NCI-H526 treated with DMSO at 0.1 percent for 48 hours (cell line): ENCODE measurements around the gene CEP76.

ENCODE experiments used
- DNase-seq: peaks from one replicate; lab custom pipeline; 2025; lab: John Stamatoyannopoulos, UW

CEP76 gene

GRCh38 chr18:12702221-12703095 lies at the start of gene CEP76, which contains the start of gene PSMG2:
TSS of gene CEP76 (minus strand) at chr18:12702723. CDS start at chr18:12702548, 175 bp downstream.
TSS of gene PSMG2 (plus strand) at chr18:12703042. CDS start at chr18:12703108, 66 bp downstream.
- peak; percentile 54 for DNase-seq

GRCh38 chr18:12751891-12752290 lies 49.4 kb upstream of the CEP76 start:
- DNase-seq: no peak

- DNase-seq: no peak
Observed at GRCh38 chr18:12751503-12751884, 49.0 kb upstream of the CEP76 start.

GRCh38 chr18:12750715-12751502 lies 48.4 kb upstream of the CEP76 start:
- DNase-seq: no peak

GRCh38 chr18:12750076-12750714 lies 47.7 kb upstream of the CEP76 start:
- DNase-seq: no peak

GRCh38 chr18:12749121-12749520 lies 46.6 kb upstream of the CEP76 start:
- no peak for DNase-seq

GRCh38 chr18:12748671-12749070 lies 46.1 kb upstream of the CEP76 start:
- no peak for DNase-seq

GRCh38 chr18:12747530-12748315 lies 45.2 kb upstream of the CEP76 start:
- DNase-seq: no peak

GRCh38 chr18:12745095-12745795 lies 42.7 kb upstream of the CEP76 start:
- DNase-seq: peak; percentile 81

- peak; percentile 21 for DNase-seq
Observed at GRCh38 chr18:12744103-12744502, 41.6 kb upstream of the CEP76 start.

- DNase-seq: no peak
Observed at GRCh38 chr18:12742453-12742852, 39.9 kb upstream of the CEP76 start.

- no peak for DNase-seq
Observed at GRCh38 chr18:12741351-12741750, 38.8 kb upstream of the CEP76 start.

GRCh38 chr18:12737243-12737902 lies 34.9 kb upstream of the CEP76 start:
- no peak for DNase-seq

- DNase-seq: peak; percentile 15
Observed at GRCh38 chr18:12726774-12727550, 24.4 kb upstream of the CEP76 start.

GRCh38 chr18:12726331-12726730 lies 23.8 kb upstream of the CEP76 start:
- DNase-seq: no peak

- no peak for DNase-seq
Observed at GRCh38 chr18:12722731-12723130, 20.2 kb upstream of the CEP76 start.

GRCh38 chr18:12721495-12722275 lies 19.2 kb upstream of the CEP76 start:
- DNase-seq: no peak

- DNase-seq: no peak
Observed at GRCh38 chr18:12711446-12711845, 8.9 kb upstream of the CEP76 start.

GRCh38 chr18:12703664-12704063 lies 1.1 kb upstream of the CEP76 start:
- DNase-seq: no peak
